IMR-90 (cell line): ENCODE measurements around the gene SLC25A28. TPM values are rescaled to one million over a fixed set of nuclear protein-coding genes. Genes with fewer than 3 reads are reported as not detected.

Experiments used
- ATAC-seq: fragments of 200-7000 bp; cut with Tn5 transposase; 2 replicates; pipeline ENCODE4 v1.9.1; 2020; ENCODE audit warnings: low read depth, mild to moderate bottlenecking, moderate library complexity
- BruUV-seq: library from RNA; stranded (reverse); fragments of 400-500 nt; replicated peaks from 2 replicates; lab custom pipeline; 2021; lab: Mats Ljungman, UMichigan
- CTCF ChIA-PET: fragments of 300-600 bp; formaldehyde crosslinking; extraction: SDS; loops from one replicate; lab custom pipeline; 2021; ENCODE audit warnings: antibody characterized with exemption; lab: Yijun Ruan, JAX
- POLR2A ChIA-PET: fragments of 300-600 bp; sonication (Branson Sonifier 250); formaldehyde crosslinking; loops from one replicate; lab custom pipeline; 2022; ENCODE audit warnings: antibody characterized with exemption; ENCODE audit not compliant: unreplicated experiment; lab: Charles Lee
- DNase-seq: peaks from one replicate; pipeline ENCODE4 v3.0.0; 2013
- H2AFZ ChIP-seq: replicated peaks from 2 replicates; pipeline ENCODE3; 2013; ENCODE audit warnings: low read length, mild to moderate bottlenecking; ENCODE audit not compliant: poor library complexity
- H2AK5ac ChIP-seq: 2 replicates; pipeline ENCODE4 v1.6.1; 2013; ENCODE audit warnings: low read depth, low read length, inconsistent platforms
- H2AK9ac ChIP-seq: replicated peaks from 2 replicates; pipeline ENCODE3; 2013; ENCODE audit warnings: mild to moderate bottlenecking, low read depth, low read length, moderate library complexity; ENCODE audit not compliant: poor library complexity
- H2BK120ac ChIP-seq: 2 replicates; pipeline ENCODE4 v1.6.1; 2013; ENCODE audit warnings: low read depth, low read length, inconsistent platforms
- H2BK15ac ChIP-seq: 3 replicates; pipeline ENCODE4 v1.6.1; 2013; ENCODE audit warnings: low read depth, low read length, inconsistent platforms
- H2BK20ac ChIP-seq: 2 replicates; pipeline ENCODE4 v1.6.1; 2013; ENCODE audit warnings: low read depth, mild to moderate bottlenecking, inconsistent platforms, low read length, moderate library complexity
- H2BK5ac ChIP-seq: 2 replicates; pipeline ENCODE4 v1.6.1; 2013; ENCODE audit warnings: mild to moderate bottlenecking, low read depth, low read length, inconsistent platforms; ENCODE audit not compliant: poor library complexity, severe bottlenecking
- H3K14ac ChIP-seq: replicated peaks from 2 replicates; pipeline ENCODE4 v1.6.1; 2013; ENCODE audit warnings: low read depth, low read length, inconsistent platforms
- H3K18ac ChIP-seq: 2 replicates; pipeline ENCODE4 v1.6.1; 2013; ENCODE audit warnings: low read depth, low read length, control low read depth
- H3K23ac ChIP-seq: 2 replicates; pipeline ENCODE4 v1.6.1; 2013; ENCODE audit warnings: low read depth, low read length, inconsistent platforms
- H3K27ac ChIP-seq: 2 replicates; pipeline ENCODE4 v1.5.1; 2013; ENCODE audit warnings: mild to moderate bottlenecking, control low read depth, low read length; ENCODE audit not compliant: insufficient read depth
- H3K27me3 ChIP-seq: 2 replicates; pipeline ENCODE4 v1.6.1; 2013; ENCODE audit warnings: low read length; ENCODE audit not compliant: control insufficient read depth, insufficient read depth
- H3K36me3 ChIP-seq: 2 replicates; pipeline ENCODE4 v1.6.1; 2013; ENCODE audit warnings: low read length, mixed read lengths; ENCODE audit not compliant: control insufficient read depth, insufficient read depth
- H3K4ac ChIP-seq: 2 replicates; pipeline ENCODE4 v1.6.1; 2013; ENCODE audit warnings: low read depth, low read length, inconsistent platforms
- H3K4me1 ChIP-seq: 2 replicates; pipeline ENCODE4 v1.6.1; 2013; ENCODE audit warnings: low read length, mixed read lengths; ENCODE audit not compliant: control insufficient read depth, insufficient read depth
- H3K4me2 ChIP-seq: 2 replicates; pipeline ENCODE4 v1.6.1; 2013; ENCODE audit warnings: low read depth, mild to moderate bottlenecking, control low read depth, low read length, moderate library complexity
- H3K4me3 ChIP-seq: 2 replicates; pipeline ENCODE4 v1.5.1; 2013; ENCODE audit warnings: low read depth, mild to moderate bottlenecking, control low read depth, low read length, moderate library complexity; ENCODE audit not compliant: insufficient read depth
- H3K56ac ChIP-seq: 2 replicates; pipeline ENCODE4 v1.6.1; 2013; ENCODE audit warnings: low read length, inconsistent platforms; ENCODE audit not compliant: insufficient read depth; ENCODE audit errors: extremely low read depth
- H3K79me1 ChIP-seq, 2 experiments: 2 replicates each; pipeline ENCODE4 v1.6.1; 2013; ENCODE audit warnings: low read length in 2 of 2, inconsistent platforms in 1 of 2, low read depth in 1 of 2
- H3K9ac ChIP-seq: 2 replicates; pipeline ENCODE4 v1.6.1; 2013; ENCODE audit warnings: low read depth, low read length, control low read depth
- H3K9me1 ChIP-seq: 2 replicates; pipeline ENCODE4 v1.6.1; 2013; ENCODE audit warnings: low read length, inconsistent platforms; ENCODE audit not compliant: insufficient read depth
- H3K9me3 ChIP-seq: 2 replicates; pipeline ENCODE4 v1.6.1; 2013; ENCODE audit warnings: low read length; ENCODE audit not compliant: control insufficient read depth, insufficient read depth
- H4K20me1 ChIP-seq: 2 replicates; pipeline ENCODE4 v1.6.1; 2013; ENCODE audit warnings: low read length, inconsistent platforms; ENCODE audit not compliant: insufficient read depth
- H4K5ac ChIP-seq: 2 replicates; pipeline ENCODE4 v1.6.1; 2013; ENCODE audit warnings: mild to moderate bottlenecking, low read depth, low read length, control low read depth
- H4K8ac ChIP-seq, 2 experiments: 2 replicates each; pipeline ENCODE4 v1.6.1; 2013; ENCODE audit warnings: low read depth in 2 of 2, low read length in 2 of 2, control low read depth in 1 of 2, inconsistent platforms in 1 of 2
- H4K91ac ChIP-seq: 2 replicates; pipeline ENCODE4 v1.6.1; 2013; ENCODE audit warnings: low read depth, low read length, inconsistent platforms; ENCODE audit not compliant: insufficient read depth
- BHLHE40 ChIP-seq: fragments of 150-350 bp; IDR thresholded peaks from 2 replicates; pipeline ENCODE4 v1.6.1; 2016; ENCODE audit warnings: mild to moderate bottlenecking, low read depth, low read length
- CEBPB ChIP-seq: IDR thresholded peaks from 2 replicates; pipeline ENCODE4 v1.6.1; 2012; ENCODE audit warnings: low read depth, low read length, improper control_type of control experiment
- ELK1 ChIP-seq: fragments of 150-350 bp; IDR thresholded peaks from 2 replicates; pipeline ENCODE4 v1.6.1; 2016; ENCODE audit warnings: low read depth, mild to moderate bottlenecking, low read length, moderate library complexity, borderline replicate concordance
- FOS ChIP-seq: fragments of 150-350 bp; IDR thresholded peaks from 2 replicates; pipeline ENCODE4 v1.6.1; 2016; ENCODE audit warnings: low read depth, low read length
- MAFK ChIP-seq: IDR thresholded peaks from 2 replicates; pipeline ENCODE4 v1.6.1; 2012; ENCODE audit warnings: low read depth, low read length, improper control_type of control experiment
- MXI1 ChIP-seq: IDR thresholded peaks from 2 replicates; pipeline ENCODE4 v1.6.1; 2012; ENCODE audit warnings: low read depth, mild to moderate bottlenecking, low read length, moderate library complexity, borderline replicate concordance
- NFE2L2 ChIP-seq: fragments of 150-350 bp; IDR thresholded peaks from 2 replicates; pipeline ENCODE4 v1.6.1; 2016; ENCODE audit warnings: low read depth, mild to moderate bottlenecking, low read length
- POLR2A ChIP-seq: IDR thresholded peaks from 2 replicates; pipeline ENCODE4 v1.6.1; 2012; ENCODE audit warnings: mild to moderate bottlenecking, low read depth, low read length
- RAD21 ChIP-seq: IDR thresholded peaks from 2 replicates; pipeline ENCODE4 v1.6.1; 2012; ENCODE audit warnings: low read length, improper control_type of control experiment
- RCOR1 ChIP-seq: IDR thresholded peaks from 2 replicates; pipeline ENCODE4 v1.6.1; 2012; ENCODE audit warnings: mild to moderate bottlenecking, low read length, improper control_type of control experiment; ENCODE audit not compliant: insufficient replicate concordance
- USF2 ChIP-seq: fragments of 150-350 bp; IDR thresholded peaks from 2 replicates; pipeline ENCODE4 v1.6.1; 2017; ENCODE audit warnings: mild to moderate bottlenecking, antibody characterized with exemption, low read length, low read depth
- WGBS, 2 experiments: methylation state at CpG; one replicate each; pipeline versions ENCODE4 v1.1.5 to v1.1.7; 2013; ENCODE audit warnings: missing lambda C conversion rate in 2 of 2; ENCODE audit not compliant: insufficient read length in 1 of 2; ENCODE audit errors: extremely low coverage in 2 of 2; 5-methylcytosine and 5-hydroxymethylcytosine counted together
- dilution Hi-C: fragments of 300-500 bp; cut with HindIII; formaldehyde crosslinking; loops from one replicate; pipeline ENCODE4 v1.14.3; 2018; ENCODE audit warnings: low sequenced_read_pairs; ENCODE audit not compliant: unreplicated experiment
- in situ Hi-C: fragments of 300-500 bp; cut with MboI; formaldehyde crosslinking; loops from 3 replicates; pipeline ENCODE4 v1.14.3; 2019; ENCODE audit warnings: low sequenced_read_pairs, inconsistent platforms, mixed read lengths
- intact Hi-C: fragments of 100-400 bp; cut with micrococcal nuclease; formaldehyde crosslinking; loops from 2 replicates; pipeline ENCODE4 v1.10.0; 2022
- polyA plus RNA-seq, 3 experiments: library from polyadenylated mRNA; depleted of rRNA; stranded (reverse); fragments of >200 nt; gene quantifications; 2 replicates each; pipeline ENCODE4 v1.2.3, GENCODE V29; 2012; ENCODE audit warnings: low replicate concordance in 1 of 3
- total RNA-seq: library from RNA; depleted of rRNA; stranded (reverse); fragments of >200 nt; gene quantifications from 2 replicates; pipeline ENCODE4 v1.2.3, GENCODE V29; 2012

Gene SLC25A28
- total and polyA plus RNA-seq, 2 of the 4 experiments (the other 2 are of a cell fraction), result 13.1 to 29.8 TPM

GRCh38 chr10:99629625-99629978 is 9.4 kb upstream of the SLC25A28 start:
- no peak overlapping the region for H2AK5ac ChIP-seq
- H3K4me2 ChIP-seq, result no peak overlapping the region
- no peak overlapping the region for H3K4me3 ChIP-seq
- H4K91ac ChIP-seq, result no peak overlapping the region
- dilution Hi-C loops, result no loop called here
- H3K36me3 ChIP-seq, result no peaks in the 10 kb centered on the region
- no peak overlapping the region for H4K5ac ChIP-seq
- no peak for ATAC-seq
- H3K4me1 ChIP-seq, result peaks cover 1% of the 10 kb centered on the region; the same call in 1 of the 2 replicates
- H2BK120ac ChIP-seq, result no peak overlapping the region
- no peaks in the 10 kb centered on the region for H4K20me1 ChIP-seq
- no peak overlapping the region for H3K18ac ChIP-seq
- TF ChIP-seq MXI1 (no peak), FOS (no peak), USF2 (no peak), ELK1 (no peak), BHLHE40 (no peak), MAFK (no peak), RAD21 (no peak), RCOR1 (no peak), NFE2L2 (no peak), CEBPB (no peak), POLR2A (no peak)
- POLR2A ChIA-PET, result no interaction called here
- CTCF ChIA-PET, result no interaction called here
- H2AK9ac ChIP-seq, result no peak overlapping the region
- no peak overlapping the region for H3K4ac ChIP-seq
- no peak overlapping the region for H2AFZ ChIP-seq
- no peak overlapping the region for H3K27ac ChIP-seq
- H3K14ac ChIP-seq, result no peak overlapping the region
- H3K23ac ChIP-seq, result no peak overlapping the region
- H3K27me3 ChIP-seq, result no peaks in the 10 kb centered on the region
- intact Hi-C loops, result no loop called here
- no CpG with 5 or more reads among the region's 3 CpGs for WGBS, 2 experiments
- no peak overlapping the region for H3K9ac ChIP-seq
- no peaks in the 10 kb centered on the region for H3K79me1 ChIP-seq
- no peaks in the 10 kb centered on the region for H3K9me1 ChIP-seq
- in situ Hi-C loops, result loop anchor here (5.0 kb wide), 1 partner anchor 83 kb away; no protein-coding TSS in a partner anchor
- no peak overlapping the region for H2BK20ac ChIP-seq
- BruUV-seq, result no TSS peak
- no peaks in the 10 kb centered on the region for H3K9me3 ChIP-seq
- no peak overlapping the region for H3K56ac ChIP-seq
- no peak overlapping the region for H4K8ac ChIP-seq
- no peak overlapping the region for H2BK15ac ChIP-seq
- no peak overlapping the region for H2BK5ac ChIP-seq
- no peak for DNase-seq
